ENCODE results near the gene LPP. TPM values are rescaled to one million over a fixed set of nuclear protein-coding genes. Genes with fewer than 3 reads are reported as not detected.

Gene LPP
- total and polyA plus RNA-seq, 10 of the 15 experiments (the other 5 are each of a cell fraction or from before 2014, with no cell fraction given), result under 0.01 to 0.62 (median 0.03) TPM

DNA sequence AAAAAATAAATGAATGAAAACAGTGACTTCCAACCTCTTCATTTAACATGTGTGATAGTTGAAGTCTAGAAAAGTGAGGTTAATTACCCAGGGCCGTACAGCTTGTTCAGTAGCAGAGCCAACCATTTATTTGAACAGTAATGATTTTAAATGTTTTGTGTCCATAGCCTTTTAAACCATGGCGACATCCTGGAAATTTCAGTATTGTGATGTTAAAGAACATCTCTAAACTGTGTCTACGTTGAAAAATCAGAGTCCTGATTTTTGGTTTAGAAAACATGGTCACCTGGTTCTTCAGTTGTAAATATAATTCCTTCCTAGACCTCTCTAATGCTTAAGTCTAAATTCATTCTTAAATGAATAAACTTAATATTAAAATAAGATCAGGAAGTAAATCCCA is 14.2 kb downstream of the LPP start:
- ATAC-seq, result no peak
- Histone ChIP-seq H2AFZ (ENCODE audit: control insufficient read depth, low read depth, low read length) (no peak overlapping the region), H4K20me1 (ENCODE audit: control insufficient read depth, insufficient read depth) (no peaks in the 10 kb centered on the region), H3K4me2 (ENCODE audit: control insufficient read depth, insufficient read depth) (no peak overlapping the region), H3K27ac (ENCODE audit: control insufficient read depth, insufficient read depth) (no peak overlapping the region), H3K36me3 (ENCODE audit: control insufficient read depth in 2 of 2, insufficient read depth in 2 of 2, low read length in 1 of 2) (no peaks in the 10 kb centered on the region), H3K4me3 (no peak overlapping the region), H3K9ac (ENCODE audit: control insufficient read depth, insufficient read depth, low read length) (no peak overlapping the region), H3K79me2 (ENCODE audit: control insufficient read depth, insufficient read depth, low read length) (no peaks in the 10 kb centered on the region), H3K9me3 (replicated peaks; ENCODE audit: control insufficient read depth, insufficient read depth, low read length) (no peaks in the 10 kb centered on the region), H3K4me1 (ENCODE audit: control insufficient read depth, insufficient read depth, low read length) (no peaks in the 10 kb centered on the region), H3K27me3 (replicated peaks in 1 of 2; ENCODE audit: control insufficient read depth in 2 of 2, insufficient read depth in 2 of 2, low read length in 1 of 2) (no peaks in the 10 kb centered on the region; a peak in 1 of 4 replicates)
- DNase-seq (ENCODE audit: low read depth, low spot score), result no peak
- intact Hi-C loops (cut with micrococcal nuclease; ENCODE audit: unreplicated experiment) (no loop called here), in situ Hi-C loops (cut with MboI) (no loop called here)
- no TSS peak for BruUV-seq (replicated peaks)
- RAD21 ChIA-PET (ENCODE audit: unreplicated experiment), result no interaction called here
- 35% methylated on average over 3 of the region's 3 CpGs for WGBS (ENCODE audit: insufficient coverage, insufficient replicate concordance, low lambda C conversion rate, missing lambda C conversion rate)
- TF ChIP-seq ZSCAN29 (IDR thresholded peaks at IDR 0.05) (no peak), HDAC6 (IDR thresholded peaks at IDR 0.05; ENCODE audit: unreplicated experiment) (no peak), PAX5 (IDR thresholded peaks at IDR 0.05; ENCODE audit: borderline replicate concordance, low read depth, low read length) (no peak), TARDBP (IDR thresholded peaks at IDR 0.05; ENCODE audit: borderline replicate concordance) (no peak), MYB (IDR thresholded peaks at IDR 0.05; ENCODE audit: borderline replicate concordance, low read depth, low read length) (no peak), RB1 (IDR thresholded peaks at IDR 0.05; ENCODE audit: borderline replicate concordance) (no peak), POLR2AphosphoS2 (IDR thresholded peaks at IDR 0.05; ENCODE audit: low read depth, low read length) (no peak), PAX8 (IDR thresholded peaks at IDR 0.05) (no peak), ZZZ3 (IDR thresholded peaks at IDR 0.05; ENCODE audit: control insufficient read depth, insufficient read length, low read depth) (no peak), NR2C1 (IDR thresholded peaks at IDR 0.05) (no peak), KAT2A (conservative IDR thresholded peaks at IDR 0.05; ENCODE audit: control insufficient read depth, low read depth, low read length) (no peak)
- TF ChIP-seq, protein P1, sequence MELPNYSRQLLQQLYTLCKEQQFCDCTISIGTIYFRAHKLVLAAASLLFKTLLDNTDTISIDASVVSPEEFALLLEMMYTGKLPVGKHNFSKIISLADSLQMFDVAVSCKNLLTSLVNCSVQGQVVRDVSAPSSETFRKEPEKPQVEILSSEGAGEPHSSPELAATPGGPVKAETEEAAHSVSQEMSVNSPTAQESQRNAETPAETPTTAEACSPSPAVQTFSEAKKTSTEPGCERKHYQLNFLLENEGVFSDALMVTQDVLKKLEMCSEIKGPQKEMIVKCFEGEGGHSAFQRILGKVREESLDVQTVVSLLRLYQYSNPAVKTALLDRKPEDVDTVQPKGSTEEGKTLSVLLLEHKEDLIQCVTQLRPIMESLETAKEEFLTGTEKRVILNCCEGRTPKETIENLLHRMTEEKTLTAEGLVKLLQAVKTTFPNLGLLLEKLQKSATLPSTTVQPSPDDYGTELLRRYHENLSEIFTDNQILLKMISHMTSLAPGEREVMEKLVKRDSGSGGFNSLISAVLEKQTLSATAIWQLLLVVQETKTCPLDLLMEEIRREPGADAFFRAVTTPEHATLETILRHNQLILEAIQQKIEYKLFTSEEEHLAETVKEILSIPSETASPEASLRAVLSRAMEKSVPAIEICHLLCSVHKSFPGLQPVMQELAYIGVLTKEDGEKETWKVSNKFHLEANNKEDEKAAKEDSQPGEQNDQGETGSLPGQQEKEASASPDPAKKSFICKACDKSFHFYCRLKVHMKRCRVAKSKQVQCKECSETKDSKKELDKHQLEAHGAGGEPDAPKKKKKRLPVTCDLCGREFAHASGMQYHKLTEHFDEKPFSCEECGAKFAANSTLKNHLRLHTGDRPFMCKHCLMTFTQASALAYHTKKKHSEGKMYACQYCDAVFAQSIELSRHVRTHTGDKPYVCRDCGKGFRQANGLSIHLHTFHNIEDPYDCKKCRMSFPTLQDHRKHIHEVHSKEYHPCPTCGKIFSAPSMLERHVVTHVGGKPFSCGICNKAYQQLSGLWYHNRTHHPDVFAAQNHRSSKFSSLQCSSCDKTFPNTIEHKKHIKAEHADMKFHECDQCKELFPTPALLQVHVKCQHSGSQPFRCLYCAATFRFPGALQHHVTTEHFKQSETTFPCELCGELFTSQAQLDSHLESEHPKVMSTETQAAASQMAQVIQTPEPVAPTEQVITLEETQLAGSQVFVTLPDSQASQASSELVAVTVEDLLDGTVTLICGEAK (IDR thresholded peaks at IDR 0.05; ENCODE audit: borderline replicate concordance), result no peak
- TF ChIP-seq, protein P2, sequence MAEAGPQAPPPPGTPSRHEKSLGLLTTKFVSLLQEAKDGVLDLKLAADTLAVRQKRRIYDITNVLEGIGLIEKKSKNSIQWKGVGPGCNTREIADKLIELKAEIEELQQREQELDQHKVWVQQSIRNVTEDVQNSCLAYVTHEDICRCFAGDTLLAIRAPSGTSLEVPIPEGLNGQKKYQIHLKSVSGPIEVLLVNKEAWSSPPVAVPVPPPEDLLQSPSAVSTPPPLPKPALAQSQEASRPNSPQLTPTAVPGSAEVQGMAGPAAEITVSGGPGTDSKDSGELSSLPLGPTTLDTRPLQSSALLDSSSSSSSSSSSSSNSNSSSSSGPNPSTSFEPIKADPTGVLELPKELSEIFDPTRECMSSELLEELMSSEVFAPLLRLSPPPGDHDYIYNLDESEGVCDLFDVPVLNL (IDR thresholded peaks at IDR 0.05; ENCODE audit: low read depth, low read length), result no peak
- POLR2A ChIA-PET, result no interaction called here
- FAIRE-seq, result no peak
- SMC1A ChIA-PET (ENCODE audit: uncharacterized antibody, unreplicated experiment), result no interaction called here
- CTCF ChIA-PET, result no interaction called here

Data from GM12878 (cell line).